Measurements from ENCODE around the gene SERPINA9.

DNA sequence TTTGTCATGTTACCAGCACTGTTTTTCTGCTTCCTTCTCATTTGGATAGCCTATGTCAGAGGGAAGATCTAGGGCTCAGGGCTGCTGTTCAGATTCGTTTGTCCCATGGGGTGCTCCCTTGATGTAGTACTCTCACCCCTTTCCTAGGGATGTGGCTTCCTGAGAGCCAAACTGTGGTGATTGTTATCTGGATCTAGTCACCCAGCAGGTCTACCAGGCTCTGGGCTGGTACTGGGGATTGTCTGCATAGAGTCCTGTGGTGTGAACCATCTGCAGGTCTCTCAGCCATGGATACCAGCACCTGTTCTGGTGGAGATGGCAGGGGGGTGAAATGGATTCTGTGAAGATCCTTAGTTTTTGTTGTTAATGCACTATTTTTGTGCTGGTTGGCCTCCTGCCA lies 17.9 kb downstream of the SERPINA9 start:
- TF ChIP-seq CTCF (IDR thresholded peaks at IDR 0.05) = no peak
- TF ChIP-seq ZFX (IDR thresholded peaks at IDR 0.05; ENCODE audit: borderline replicate concordance) = no peak

Data from 22Rv1 (cell line).